Measurements from ENCODE around the gene CCL4. TPM values are rescaled to one million over a fixed set of nuclear protein-coding genes. Genes with fewer than 3 reads are reported as not detected.

The CCL4 gene
- total RNA-seq, 1 experiment from 2014 or later, result 0.51 TPM

GRCh38 chr17:36133602-36134236 lies 30.1 kb downstream of the CCL4 start:
- intact Hi-C loops (cut with micrococcal nuclease; ENCODE audit: unreplicated experiment), result no loop called here
- TF ChIP-seq, protein P1, sequence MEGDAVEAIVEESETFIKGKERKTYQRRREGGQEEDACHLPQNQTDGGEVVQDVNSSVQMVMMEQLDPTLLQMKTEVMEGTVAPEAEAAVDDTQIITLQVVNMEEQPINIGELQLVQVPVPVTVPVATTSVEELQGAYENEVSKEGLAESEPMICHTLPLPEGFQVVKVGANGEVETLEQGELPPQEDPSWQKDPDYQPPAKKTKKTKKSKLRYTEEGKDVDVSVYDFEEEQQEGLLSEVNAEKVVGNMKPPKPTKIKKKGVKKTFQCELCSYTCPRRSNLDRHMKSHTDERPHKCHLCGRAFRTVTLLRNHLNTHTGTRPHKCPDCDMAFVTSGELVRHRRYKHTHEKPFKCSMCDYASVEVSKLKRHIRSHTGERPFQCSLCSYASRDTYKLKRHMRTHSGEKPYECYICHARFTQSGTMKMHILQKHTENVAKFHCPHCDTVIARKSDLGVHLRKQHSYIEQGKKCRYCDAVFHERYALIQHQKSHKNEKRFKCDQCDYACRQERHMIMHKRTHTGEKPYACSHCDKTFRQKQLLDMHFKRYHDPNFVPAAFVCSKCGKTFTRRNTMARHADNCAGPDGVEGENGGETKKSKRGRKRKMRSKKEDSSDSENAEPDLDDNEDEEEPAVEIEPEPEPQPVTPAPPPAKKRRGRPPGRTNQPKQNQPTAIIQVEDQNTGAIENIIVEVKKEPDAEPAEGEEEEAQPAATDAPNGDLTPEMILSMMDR (IDR thresholded peaks at IDR 0.05), result no peak
- TF ChIP-seq, protein P2, sequence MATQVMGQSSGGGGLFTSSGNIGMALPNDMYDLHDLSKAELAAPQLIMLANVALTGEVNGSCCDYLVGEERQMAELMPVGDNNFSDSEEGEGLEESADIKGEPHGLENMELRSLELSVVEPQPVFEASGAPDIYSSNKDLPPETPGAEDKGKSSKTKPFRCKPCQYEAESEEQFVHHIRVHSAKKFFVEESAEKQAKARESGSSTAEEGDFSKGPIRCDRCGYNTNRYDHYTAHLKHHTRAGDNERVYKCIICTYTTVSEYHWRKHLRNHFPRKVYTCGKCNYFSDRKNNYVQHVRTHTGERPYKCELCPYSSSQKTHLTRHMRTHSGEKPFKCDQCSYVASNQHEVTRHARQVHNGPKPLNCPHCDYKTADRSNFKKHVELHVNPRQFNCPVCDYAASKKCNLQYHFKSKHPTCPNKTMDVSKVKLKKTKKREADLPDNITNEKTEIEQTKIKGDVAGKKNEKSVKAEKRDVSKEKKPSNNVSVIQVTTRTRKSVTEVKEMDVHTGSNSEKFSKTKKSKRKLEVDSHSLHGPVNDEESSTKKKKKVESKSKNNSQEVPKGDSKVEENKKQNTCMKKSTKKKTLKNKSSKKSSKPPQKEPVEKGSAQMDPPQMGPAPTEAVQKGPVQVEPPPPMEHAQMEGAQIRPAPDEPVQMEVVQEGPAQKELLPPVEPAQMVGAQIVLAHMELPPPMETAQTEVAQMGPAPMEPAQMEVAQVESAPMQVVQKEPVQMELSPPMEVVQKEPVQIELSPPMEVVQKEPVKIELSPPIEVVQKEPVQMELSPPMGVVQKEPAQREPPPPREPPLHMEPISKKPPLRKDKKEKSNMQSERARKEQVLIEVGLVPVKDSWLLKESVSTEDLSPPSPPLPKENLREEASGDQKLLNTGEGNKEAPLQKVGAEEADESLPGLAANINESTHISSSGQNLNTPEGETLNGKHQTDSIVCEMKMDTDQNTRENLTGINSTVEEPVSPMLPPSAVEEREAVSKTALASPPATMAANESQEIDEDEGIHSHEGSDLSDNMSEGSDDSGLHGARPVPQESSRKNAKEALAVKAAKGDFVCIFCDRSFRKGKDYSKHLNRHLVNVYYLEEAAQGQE (IDR thresholded peaks at IDR 0.05; ENCODE audit: insufficient read depth in 1 of 2, low read depth in 2 of 2, low read length in 1 of 2), result no peak
- no peak for TF ChIP-seq POLR2AphosphoS5 (IDR thresholded peaks at IDR 0.05; ENCODE audit: low read depth, low read length)
- TF ChIP-seq TCF7L2 (IDR thresholded peaks at IDR 0.05; ENCODE audit: low read depth, low read length), result no peak
- TF ChIP-seq SIN3A (IDR thresholded peaks at IDR 0.05; ENCODE audit: borderline replicate concordance, insufficient read depth, low read depth, low read length), result no peak
- Histone ChIP-seq H3K4me3 (ENCODE audit: low read depth in 2 of 2, low read length in 2 of 2) (no peak overlapping the region), H3K27ac (ENCODE audit: low read length) (no peak overlapping the region), H3K36me3 (ENCODE audit: control insufficient read depth, insufficient read depth, low read length) (no peaks in the 10 kb centered on the region), H3K9me3 (ENCODE audit: control insufficient read depth, insufficient read depth, low read depth, low read length) (no peaks in the 10 kb centered on the region), H3K27me3 (ENCODE audit: control insufficient read depth, insufficient read depth, low read length) (peaks cover 8% of the 10 kb centered on the region), H3K4me1 (ENCODE audit: control insufficient read depth, insufficient read depth, low read length) (no peaks in the 10 kb centered on the region)
- BruUV-seq (replicated peaks), result no TSS peak
- in situ Hi-C loops (cut with HindIII; ENCODE audit: low pct_unique_long_range_greater_than_20kb, low sequenced_read_pairs), result no loop called here
- CTCF ChIA-PET, result no interaction called here
- no peak for DNase-seq (ENCODE audit: low read depth, low spot score)
- ATAC-seq, result no peak
- POLR2A ChIA-PET, result no interaction called here

GRCh38 chr17:36135465-36135864 lies 31.8 kb downstream of the CCL4 start:
- TF ChIP-seq, protein P2 (IDR thresholded peaks at IDR 0.05; ENCODE audit: insufficient read depth in 1 of 2, low read depth in 2 of 2, low read length in 1 of 2), result no peak
- TF ChIP-seq, protein P1 (IDR thresholded peaks at IDR 0.05), result no peak
- TF ChIP-seq SIN3A (IDR thresholded peaks at IDR 0.05; ENCODE audit: borderline replicate concordance, insufficient read depth, low read depth, low read length), result no peak
- Histone ChIP-seq H3K4me3 (ENCODE audit: low read depth in 2 of 2, low read length in 2 of 2) (no peak overlapping the region), H3K27ac (ENCODE audit: low read length) (no peak overlapping the region), H3K9me3 (ENCODE audit: control insufficient read depth, insufficient read depth, low read depth, low read length) (no peaks in the 10 kb centered on the region), H3K27me3 (ENCODE audit: control insufficient read depth, insufficient read depth, low read length) (peaks cover 6% of the 10 kb centered on the region), H3K36me3 (ENCODE audit: control insufficient read depth, insufficient read depth, low read length) (no peaks in the 10 kb centered on the region), H3K4me1 (ENCODE audit: control insufficient read depth, insufficient read depth, low read length) (no peaks in the 10 kb centered on the region)
- ATAC-seq (no peak), DNase-seq (ENCODE audit: low read depth, low spot score) (no peak)
- in situ Hi-C loops (cut with HindIII; ENCODE audit: low pct_unique_long_range_greater_than_20kb, low sequenced_read_pairs), result no loop called here
- intact Hi-C loops (cut with micrococcal nuclease; ENCODE audit: unreplicated experiment), result no loop called here
- no TSS peak for BruUV-seq (replicated peaks)
- ChIA-PET CTCF (no interaction called here), POLR2A (no interaction called here)
